Ectodermal cell (in vitro differentiated cells): Measurements from ENCODE around the gene DVL3.

Experiments
- H3K27ac ChIP-seq: 2 replicates; pipeline ENCODE4 v1.7.0; 2013; ENCODE audit warnings: mild to moderate bottlenecking, low read depth, low read length; ENCODE audit not compliant: insufficient read depth, poor library complexity, severe bottlenecking
- H3K27me3 ChIP-seq: 2 replicates; pipeline ENCODE4 v1.7.0; 2013; ENCODE audit warnings: mild to moderate bottlenecking, low read length; ENCODE audit not compliant: insufficient read depth, control insufficient read depth, poor library complexity, severe bottlenecking
- H3K36me3 ChIP-seq: one replicate; pipeline ENCODE4 v1.7.0; 2013; ENCODE audit warnings: low read length; ENCODE audit not compliant: control insufficient read depth, insufficient read depth
- H3K4me1 ChIP-seq: one replicate; pipeline ENCODE4 v1.7.0; 2013; ENCODE audit warnings: low read length; ENCODE audit not compliant: control insufficient read depth, insufficient read depth
- H3K4me3 ChIP-seq: 2 replicates; pipeline ENCODE4 v1.7.0; 2013; ENCODE audit warnings: low read depth, low read length, control low read depth; ENCODE audit not compliant: insufficient read depth
- H3K9me3 ChIP-seq: 2 replicates; pipeline ENCODE4 v1.7.0; 2013; ENCODE audit warnings: mild to moderate bottlenecking, low read length, moderate library complexity; ENCODE audit not compliant: control insufficient read depth
- WGBS, 2 experiments: methylation state at CpG; one replicate each; pipeline ENCODE4 v1.1.7; 2013; ENCODE audit warnings: missing lambda C conversion rate in 2 of 2; 5-methylcytosine and 5-hydroxymethylcytosine counted together

Gene DVL3

GRCh38 chr3:184135149-184135910 lies 19.8 kb upstream of the DVL3 start, which contains the start of gene EIF2B5:
EIF2B5 (plus strand) TSS chr3:184135358; CDS start chr3:184135386, 28 bp downstream.
- Histone ChIP-seq H3K27me3 (peaks cover 3% of the 10 kb centered on the region), H3K4me3 (peak within 1 kb of the TSS; percentile 72), H3K4me1 (no peaks in the 10 kb centered on the region), H3K27ac (no peak within 1 kb of the TSS), H3K36me3 (no peaks in the 10 kb centered on the region), H3K9me3 (no peaks in the 10 kb centered on the region)
- WGBS, 2 experiments = 0% methylated on average over 56 of the region's 56 CpGs

DNA sequence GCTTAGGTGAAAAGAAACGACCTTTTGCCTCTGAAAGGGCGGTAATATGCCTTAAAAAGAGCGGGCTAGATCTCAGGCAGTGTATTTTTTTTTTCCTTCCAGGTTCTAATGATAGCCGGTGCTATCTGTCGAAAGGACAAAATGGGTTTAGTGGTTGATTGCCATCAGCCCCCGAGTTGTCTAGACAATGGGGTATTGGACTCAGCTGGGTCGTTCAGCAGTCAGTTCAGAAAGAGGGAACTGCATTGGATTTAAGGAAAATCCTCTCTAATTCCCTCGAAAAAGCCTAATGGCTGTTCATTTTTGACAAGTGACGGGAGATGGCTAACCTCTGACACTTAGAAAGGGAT lies 19.3 kb upstream of the DVL3 start:
- Histone ChIP-seq H3K27ac (no peak overlapping the region), H3K36me3 (no peaks in the 10 kb centered on the region), H3K4me1 (no peaks in the 10 kb centered on the region), H3K9me3 (no peaks in the 10 kb centered on the region), H3K27me3 (peaks cover 3% of the 10 kb centered on the region), H3K4me3 (peak overlapping the region; percentile 72)
- 10 to 13% methylated on average over 9 of the region's 9 CpGs for WGBS, 2 experiments

- Histone ChIP-seq H3K36me3 (peaks cover 16% of the 10 kb centered on the region), H3K27ac (no peak overlapping the region)
- WGBS, 2 experiments = 96% methylated on average over 10 of the region's 10 CpGs
Observed at GRCh38 chr3:184140436-184140835, 14.7 kb upstream of the DVL3 start.

GRCh38 chr3:184142199-184142598 lies 13.0 kb upstream of the DVL3 start:
- Histone ChIP-seq H3K27me3 (no peaks in the 10 kb centered on the region), H3K9me3 (no peaks in the 10 kb centered on the region), H3K36me3 (peaks cover 23% of the 10 kb centered on the region), H3K27ac (no peak overlapping the region), H3K4me1 (no peaks in the 10 kb centered on the region), H3K4me3 (no peak overlapping the region)
- 96 to 97% methylated on average over 7 of the region's 7 CpGs for WGBS, 2 experiments

More at GRCh38 chr3:184140436-184140835, 14.7 kb upstream of the DVL3 start:
- Histone ChIP-seq H3K4me1 (no peaks in the 10 kb centered on the region), H3K4me3 (no peak overlapping the region), H3K9me3 (no peaks in the 10 kb centered on the region), H3K27me3 (no peaks in the 10 kb centered on the region)

DNA sequence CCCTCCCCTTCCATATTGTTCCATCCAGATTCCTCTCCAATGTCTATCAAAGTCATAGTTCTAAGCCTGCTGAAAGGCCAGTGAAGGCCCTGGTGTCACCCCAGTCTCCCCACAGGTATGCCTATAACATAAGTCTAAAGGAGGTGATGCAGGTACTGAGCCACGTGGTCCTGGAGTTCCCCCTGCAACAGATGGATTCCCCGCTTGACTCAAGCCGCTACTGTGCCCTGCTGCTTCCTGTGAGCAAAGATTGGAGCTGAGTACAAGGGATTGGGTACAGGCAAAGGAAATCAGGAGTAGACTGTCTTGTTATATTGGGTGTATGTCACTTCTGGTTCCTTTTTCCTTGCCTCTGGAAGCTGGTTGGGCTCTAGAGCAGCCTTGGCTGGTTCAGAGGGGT lies 11.8 kb upstream of the DVL3 start:
- peaks cover 23% of the 10 kb centered on the region for H3K36me3 ChIP-seq
- no peaks in the 10 kb centered on the region for H3K9me3 ChIP-seq
- 91 to 94% methylated on average over 3 of the region's 3 CpGs for WGBS, 2 experiments
- H3K27me3 ChIP-seq = no peaks in the 10 kb centered on the region
- H3K27ac ChIP-seq = no peak overlapping the region
- H3K4me3 ChIP-seq = no peak overlapping the region
- H3K4me1 ChIP-seq = no peaks in the 10 kb centered on the region

DNA sequence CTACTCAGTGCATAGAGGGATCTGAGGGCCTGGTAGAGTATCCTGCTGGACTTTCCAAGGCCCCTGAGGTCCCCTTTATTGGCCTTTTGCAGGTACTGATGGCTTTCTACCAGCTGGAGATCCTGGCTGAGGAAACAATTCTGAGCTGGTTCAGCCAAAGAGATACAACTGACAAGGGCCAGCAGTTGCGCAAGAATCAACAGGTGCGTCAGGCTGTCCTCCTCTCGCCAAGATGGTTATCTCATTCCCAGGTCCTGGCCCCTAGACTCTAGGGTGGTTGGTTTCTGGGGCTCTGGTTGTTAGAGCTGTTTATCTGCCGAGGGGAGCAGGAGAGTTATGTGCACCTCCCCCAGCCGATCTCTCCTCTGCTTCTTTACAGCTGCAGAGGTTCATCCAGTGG lies 10.7 kb upstream of the DVL3 start:
- WGBS, 2 experiments = 94 to 95% methylated on average over 5 of the region's 5 CpGs
- H3K9me3 ChIP-seq = no peaks in the 10 kb centered on the region
- H3K36me3 ChIP-seq = peaks cover 23% of the 10 kb centered on the region
- H3K4me1 ChIP-seq = no peaks in the 10 kb centered on the region
- no peak overlapping the region for H3K4me3 ChIP-seq
- H3K27me3 ChIP-seq = no peaks in the 10 kb centered on the region
- H3K27ac ChIP-seq = no peak overlapping the region

- Histone ChIP-seq H3K36me3 (peaks cover 23% of the 10 kb centered on the region), H3K4me3 (no peak overlapping the region), H3K9me3 (no peaks in the 10 kb centered on the region), H3K4me1 (no peaks in the 10 kb centered on the region), H3K27me3 (no peaks in the 10 kb centered on the region), H3K27ac (no peak overlapping the region)
- WGBS, 2 experiments = 82 to 86% methylated on average over 4 of the region's 4 CpGs
Observed at GRCh38 chr3:184145111-184145524, 10.1 kb upstream of the DVL3 start.

DNA sequence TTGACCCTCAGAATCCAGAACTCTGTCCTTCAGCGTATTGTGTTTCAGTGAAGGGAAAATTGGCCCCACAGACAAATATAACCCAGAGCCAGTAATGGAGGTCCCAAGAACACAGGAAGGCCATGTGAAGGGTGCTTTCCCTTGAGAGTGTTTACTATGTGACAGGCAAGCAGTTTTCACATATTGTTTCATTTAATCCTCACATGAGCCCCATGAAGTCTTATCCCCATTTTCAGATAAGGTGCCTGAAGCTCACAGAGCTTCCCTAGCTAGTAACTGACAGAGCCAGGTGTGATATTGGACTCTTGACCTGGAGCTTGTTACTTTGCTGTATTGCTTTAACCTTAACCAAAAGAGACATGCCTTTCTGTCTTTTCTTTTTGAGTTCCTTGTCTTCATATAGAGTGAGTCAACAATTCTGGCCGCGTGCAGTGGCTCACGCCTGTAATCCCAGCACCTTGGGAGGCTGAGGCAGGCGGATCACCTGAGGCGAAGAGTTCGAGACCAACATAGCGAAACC lies 9.4 kb upstream of the DVL3 start:
- Histone ChIP-seq H3K9me3 (no peaks in the 10 kb centered on the region), H3K27ac (no peak overlapping the region), H3K4me1 (no peaks in the 10 kb centered on the region), H3K4me3 (no peak overlapping the region), H3K36me3 (peaks cover 23% of the 10 kb centered on the region), H3K27me3 (no peaks in the 10 kb centered on the region)
- WGBS, 2 experiments = 91 to 93% methylated on average over 8 of the region's 8 CpGs

DNA sequence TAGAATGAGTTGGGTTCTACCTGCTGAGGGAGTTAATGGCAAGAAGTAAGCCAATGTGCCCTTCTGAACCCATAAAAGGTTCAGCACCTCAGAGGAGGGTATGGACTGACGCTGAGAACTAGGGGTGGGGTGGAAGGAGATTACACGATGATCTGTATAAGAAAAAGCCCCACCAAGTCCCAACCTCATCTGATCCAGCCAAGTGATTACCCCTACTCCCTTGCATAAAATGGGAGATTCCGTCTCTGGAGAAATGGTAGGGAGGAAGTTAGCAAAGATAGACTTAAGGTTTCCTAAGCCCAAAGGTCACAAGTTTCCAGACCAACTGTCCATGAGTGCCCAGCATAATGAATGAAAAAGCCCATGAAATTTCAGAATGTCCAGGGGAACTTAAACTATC lies 7.1 kb upstream of the DVL3 start:
- Histone ChIP-seq H3K27me3 (no peaks in the 10 kb centered on the region), H3K27ac (no peak overlapping the region), H3K4me3 (no peak overlapping the region), H3K4me1 (no peaks in the 10 kb centered on the region), H3K36me3 (peaks cover 22% of the 10 kb centered on the region), H3K9me3 (no peaks in the 10 kb centered on the region)
- 95 to 98% methylated on average over 3 of the region's 3 CpGs for WGBS, 2 experiments

GRCh38 chr3:184149123-184149522 lies 6.1 kb upstream of the DVL3 start:
- 90 to 93% methylated on average over 6 of the region's 6 CpGs for WGBS, 2 experiments
- H3K4me3 ChIP-seq = no peak overlapping the region
- no peaks in the 10 kb centered on the region for H3K9me3 ChIP-seq
- H3K27me3 ChIP-seq = no peaks in the 10 kb centered on the region
- peaks cover 12% of the 10 kb centered on the region for H3K36me3 ChIP-seq
- no peak overlapping the region for H3K27ac ChIP-seq
- H3K4me1 ChIP-seq = no peaks in the 10 kb centered on the region
